Measurements from ENCODE around the gene PSMD6. TPM values are rescaled to one million over a fixed set of nuclear protein-coding genes. Genes with fewer than 3 reads are reported as not detected.
A peak's percentile ranks its signal among the peaks of the same experiment; 100 is the strongest.

The PSMD6 gene
- total and polyA plus RNA-seq, 9 of the 15 experiments (the other 6 are each of a cell fraction or from before 2014, with no cell fraction given), result 78.2 to 133 (median 113) TPM

DNA sequence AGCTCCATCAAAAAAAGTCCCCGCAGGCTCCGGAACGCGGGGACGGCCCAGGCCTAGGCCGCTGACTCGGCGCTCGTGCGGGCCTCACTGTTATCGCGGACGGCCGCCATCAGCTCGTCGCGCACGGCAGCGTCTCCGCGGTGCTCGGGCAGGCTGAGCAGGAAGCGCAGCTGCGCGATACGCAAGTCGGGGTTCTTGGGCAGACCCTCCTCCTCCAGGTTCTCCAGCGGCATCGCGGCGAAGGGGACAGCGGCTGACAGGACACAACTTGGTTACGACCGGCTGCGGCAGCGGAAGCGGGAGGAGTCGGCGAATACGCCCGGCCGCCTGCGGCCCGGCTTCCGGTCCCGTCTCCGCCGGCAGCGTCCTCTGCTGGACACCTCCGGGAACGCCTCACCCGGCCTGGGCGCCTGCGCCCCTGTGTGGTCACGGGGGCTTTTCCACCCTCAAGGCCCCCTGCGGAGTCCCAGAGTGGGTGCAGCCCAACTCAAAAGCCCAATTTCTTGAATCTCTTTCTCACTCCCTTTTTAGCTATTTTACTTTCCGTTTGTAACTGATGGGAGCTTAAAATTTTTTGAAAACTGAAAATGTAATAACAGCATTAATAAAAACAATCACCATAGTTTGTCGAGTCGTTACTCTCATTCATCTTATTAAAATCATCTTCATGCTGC lies at the start of gene PSMD6 (continued):
- TF ChIP-seq, protein P1, sequence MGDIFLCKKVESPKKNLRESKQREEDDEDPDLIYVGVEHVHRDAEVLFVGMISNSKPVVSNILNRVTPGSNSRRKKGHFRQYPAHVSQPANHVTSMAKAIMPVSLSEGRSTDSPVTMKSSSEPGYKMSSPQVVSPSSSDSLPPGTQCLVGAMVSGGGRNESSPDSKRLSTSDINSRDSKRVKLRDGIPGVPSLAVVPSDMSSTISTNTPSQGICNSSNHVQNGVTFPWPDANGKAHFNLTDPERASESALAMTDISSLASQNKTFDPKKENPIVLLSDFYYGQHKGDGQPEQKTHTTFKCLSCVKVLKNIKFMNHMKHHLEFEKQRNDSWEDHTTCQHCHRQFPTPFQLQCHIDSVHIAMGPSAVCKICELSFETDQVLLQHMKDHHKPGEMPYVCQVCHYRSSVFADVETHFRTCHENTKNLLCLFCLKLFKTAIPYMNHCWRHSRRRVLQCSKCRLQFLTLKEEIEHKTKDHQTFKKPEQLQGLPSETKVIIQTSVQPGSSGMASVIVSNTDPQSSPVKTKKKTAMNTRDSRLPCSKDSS (IDR thresholded peaks at IDR 0.05; ENCODE audit: low read depth, partially characterized antibody), result no peak
- no peak for TF ChIP-seq FOXO4 (CRISPR knock-in tag; IDR thresholded peaks at IDR 0.05)
- TF ChIP-seq SMARCA5 (IDR thresholded peaks at IDR 0.05), result no peak
- TF ChIP-seq MECOM (CRISPR knock-in tag; IDR thresholded peaks at IDR 0.05), result no peak
- TF ChIP-seq IRF2 (CRISPR knock-in tag; IDR thresholded peaks at IDR 0.05), result no peak
- TF ChIP-seq ZNF134 (CRISPR knock-in tag; conservative IDR thresholded peaks at IDR 0.05), result no peak
- no peak for TF ChIP-seq NFRKB (IDR thresholded peaks at IDR 0.05; ENCODE audit: low read depth)
- no peak for TF ChIP-seq KHSRP (IDR thresholded peaks at IDR 0.05)
- 0 out of 2 replicates have a peak, but pooled peaks have one; percentile 28 for TF ChIP-seq SMC3 (conservative IDR thresholded peaks at IDR 0.05; ENCODE audit: insufficient read depth, low read depth, low read length)
- no peak for TF ChIP-seq BRD9 (IDR thresholded peaks at IDR 0.05; ENCODE audit: low read depth, partially characterized antibody)
- no peak for TF ChIP-seq TCF7 (IDR thresholded peaks at IDR 0.05; ENCODE audit: borderline replicate concordance)
- TF ChIP-seq ETV6 (IDR thresholded peaks at IDR 0.05; ENCODE audit: borderline replicate concordance in 1 of 2, low read depth in 2 of 2, low read length in 1 of 2), result no peak
- peak; percentile 87 for TF ChIP-seq ETV6 (CRISPR knock-in tag; IDR thresholded peaks at IDR 0.05; ENCODE audit: borderline replicate concordance)
- peak; percentile 61 for TF ChIP-seq HMGN3 (IDR thresholded peaks at IDR 0.05; ENCODE audit: borderline replicate concordance, extremely low read depth, insufficient read length, low read depth, low read length)
- no peak for TF ChIP-seq MEF2A (IDR thresholded peaks at IDR 0.05; ENCODE audit: control insufficient read depth, low read depth, low read length)
- TF ChIP-seq ZNF696 (CRISPR knock-in tag; conservative IDR thresholded peaks at IDR 0.05), result no peak
- TF ChIP-seq POLR2H (tag; IDR thresholded peaks at IDR 0.05; ENCODE audit: low read depth), result no peak
- no peak for TF ChIP-seq ILF3 (IDR thresholded peaks at IDR 0.05; ENCODE audit: borderline replicate concordance)
- TF ChIP-seq TCF7L2 (IDR thresholded peaks at IDR 0.05; ENCODE audit: low read depth, low read length), result no peak
- TF ChIP-seq XRCC5 (IDR thresholded peaks at IDR 0.05; ENCODE audit: low read depth, low read length), result 0 out of 2 replicates have a peak, but pooled peaks have one; percentile 65
- TF ChIP-seq RBM15 (IDR thresholded peaks at IDR 0.05; ENCODE audit: insufficient read depth, low read length), result no peak
- TF ChIP-seq, protein P2, sequence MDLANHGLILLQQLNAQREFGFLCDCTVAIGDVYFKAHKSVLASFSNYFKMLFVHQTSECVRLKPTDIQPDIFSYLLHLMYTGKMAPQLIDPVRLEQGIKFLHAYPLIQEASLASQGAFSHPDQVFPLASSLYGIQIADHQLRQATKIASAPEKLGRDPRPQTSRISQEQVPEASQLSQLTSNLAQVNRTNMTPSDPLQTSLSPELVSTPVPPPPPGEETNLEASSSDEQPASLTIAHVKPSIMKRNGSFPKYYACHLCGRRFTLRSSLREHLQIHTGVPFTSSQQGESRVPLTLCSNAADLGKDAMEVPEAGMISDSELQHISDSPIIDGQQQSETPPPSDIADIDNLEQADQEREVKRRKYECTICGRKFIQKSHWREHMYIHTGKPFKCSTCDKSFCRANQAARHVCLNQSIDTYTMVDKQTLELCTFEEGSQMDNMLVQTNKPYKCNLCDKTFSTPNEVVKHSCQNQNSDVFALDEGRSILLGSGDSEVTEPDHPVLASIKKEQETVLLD (IDR thresholded peaks at IDR 0.05), result no peak
- TF ChIP-seq ZNF212 (CRISPR knock-in tag; IDR thresholded peaks at IDR 0.05), result no peak
- no peak for TF ChIP-seq ZNF311 (CRISPR knock-in tag; IDR thresholded peaks at IDR 0.05)
- no peak for TF ChIP-seq CHD2 (IDR thresholded peaks at IDR 0.05; ENCODE audit: low read depth, low read length)
- no peak for TF ChIP-seq LARP7 (IDR thresholded peaks at IDR 0.05)

Data from K562 (cell line).